Measurements from ENCODE around the gene MCC.
"Not testable (repeated sequence)": the region's sequence is repeated elsewhere in the genome, so short reads cannot be mapped to it uniquely, and the experiment has no call there.

MCC gene

DNA sequence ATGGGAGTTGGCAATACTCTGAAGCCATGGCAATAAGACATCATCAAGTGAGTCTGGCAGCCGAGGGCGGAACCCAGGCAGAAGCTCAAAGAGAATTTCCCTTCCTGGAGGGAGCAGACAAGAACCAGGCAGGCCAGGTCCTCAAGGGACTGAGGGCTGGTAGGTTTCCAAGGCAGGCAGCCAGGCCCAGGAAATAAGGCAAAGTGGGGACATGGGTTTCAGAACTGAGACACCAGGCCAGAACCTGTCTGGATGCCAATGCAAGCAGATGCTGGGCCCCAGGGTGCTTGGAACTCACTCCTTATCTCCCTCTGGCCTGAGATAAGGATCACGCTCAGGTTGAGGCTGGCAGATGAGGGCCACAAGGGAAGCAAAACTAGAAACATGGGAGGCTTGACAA lies 62.3 kb downstream of the MCC start:
- no peak for DNase-seq (ENCODE audit: low read depth)

DNA sequence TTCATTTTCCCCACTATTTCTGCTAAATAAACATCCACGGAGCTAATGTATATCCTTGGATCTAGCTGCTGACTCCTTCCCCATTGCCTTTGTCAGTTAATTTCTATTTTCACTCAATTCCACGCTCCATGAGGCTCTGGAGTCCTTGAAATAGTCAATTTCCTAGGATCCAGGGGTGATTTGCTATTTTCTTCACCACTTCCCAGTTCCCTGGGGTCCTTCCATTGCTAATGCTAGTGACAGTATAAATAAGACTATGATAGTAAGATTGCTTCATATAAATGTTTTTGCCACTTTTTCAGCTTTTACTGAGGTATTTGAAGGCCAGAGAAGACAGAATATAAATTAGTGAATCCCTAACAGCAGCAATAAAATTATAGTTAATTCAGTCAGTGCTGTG lies 66.6 kb downstream of the MCC start:
- DNase-seq (ENCODE audit: low read depth): no peak

GRCh38 chr5:113405530-113405929 lies 82.7 kb downstream of the MCC start:
- no peak for DNase-seq (ENCODE audit: low read depth)

GRCh38 chr5:113404269-113404668 lies 84.0 kb downstream of the MCC start:
- DNase-seq (ENCODE audit: low read depth): no peak

DNA sequence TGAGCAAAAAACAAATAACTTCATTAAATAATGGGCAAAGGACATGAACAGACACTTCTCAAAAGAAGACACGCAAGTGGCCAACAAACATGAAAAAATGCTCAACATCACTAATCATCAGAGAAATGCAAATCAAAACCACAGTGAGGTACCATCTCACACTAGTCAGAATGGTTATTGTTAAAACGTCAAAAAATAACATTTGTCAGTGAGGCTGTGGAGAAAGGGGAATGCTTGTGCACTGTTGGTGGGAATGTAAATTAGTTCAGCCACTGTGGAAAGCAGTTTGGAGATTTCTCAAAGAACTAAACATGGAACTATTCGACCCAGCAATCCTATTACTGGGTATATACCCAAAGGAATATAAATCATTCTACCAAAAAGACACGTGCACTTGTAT lies 90.3 kb downstream of the MCC start:
- not testable (repeated sequence) for DNase-seq (ENCODE audit: low read depth)

GRCh38 chr5:113397046-113397445 lies 91.2 kb downstream of the MCC start:
- DNase-seq (ENCODE audit: low read depth): no peak

- no peak for DNase-seq (ENCODE audit: low read depth)
These were observed 93.6 kb downstream of the MCC start for GRCh38 chr5:113394658-113395057.

DNA sequence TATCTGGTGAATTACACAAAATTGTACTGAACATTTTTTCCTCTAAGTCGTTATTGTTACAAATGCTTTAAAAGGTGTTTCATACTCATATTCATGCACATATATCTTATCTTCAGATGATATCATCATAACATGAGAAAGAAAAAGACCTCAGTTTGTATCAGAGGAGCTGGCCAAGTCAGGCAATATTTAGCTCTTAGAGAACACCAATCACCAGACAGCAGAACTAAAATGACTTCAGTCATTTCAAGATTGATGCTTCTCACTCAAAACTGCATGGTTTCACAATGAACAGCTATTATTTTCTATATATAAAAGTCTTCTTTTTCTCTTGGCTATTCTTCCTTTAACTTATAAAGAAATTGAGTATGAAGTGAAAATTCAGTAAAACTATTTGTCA lies 98.0 kb downstream of the MCC start:
- DNase-seq (ENCODE audit: low read depth): no peak

GRCh38 chr5:113389116-113389515 lies 99.1 kb downstream of the MCC start:
- no peak for DNase-seq (ENCODE audit: low read depth)

GRCh38 chr5:113387844-113388243 lies 100.4 kb downstream of the MCC start:
- no peak for DNase-seq (ENCODE audit: low read depth)

GRCh38 chr5:113384782-113385285 lies 103.4 kb downstream of the MCC start:
- no peak for DNase-seq (ENCODE audit: low read depth)

DNA sequence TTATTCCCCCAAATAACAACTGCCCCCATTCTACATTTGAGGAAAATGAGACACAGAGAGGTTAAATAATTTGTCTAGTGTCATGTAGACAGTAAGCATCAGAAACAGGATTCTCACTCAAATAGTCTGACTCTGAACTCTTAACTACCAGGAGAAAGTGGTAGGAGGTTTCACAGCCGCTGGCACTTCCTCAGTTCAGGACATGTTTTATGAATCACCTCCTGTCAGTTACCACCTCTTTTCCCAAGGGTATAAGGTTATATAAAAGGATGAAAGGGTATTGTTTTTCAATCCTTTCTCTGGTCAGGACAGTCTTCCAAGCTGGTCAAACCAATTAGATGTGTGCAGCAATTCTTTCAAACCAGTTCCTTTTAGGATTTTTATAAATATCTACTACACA lies 105.5 kb downstream of the MCC start:
- peak; percentile 14 for DNase-seq (ENCODE audit: low read depth)

GRCh38 chr5:113381791-113382190 lies 106.5 kb downstream of the MCC start:
- DNase-seq (ENCODE audit: low read depth): no peak

DNA sequence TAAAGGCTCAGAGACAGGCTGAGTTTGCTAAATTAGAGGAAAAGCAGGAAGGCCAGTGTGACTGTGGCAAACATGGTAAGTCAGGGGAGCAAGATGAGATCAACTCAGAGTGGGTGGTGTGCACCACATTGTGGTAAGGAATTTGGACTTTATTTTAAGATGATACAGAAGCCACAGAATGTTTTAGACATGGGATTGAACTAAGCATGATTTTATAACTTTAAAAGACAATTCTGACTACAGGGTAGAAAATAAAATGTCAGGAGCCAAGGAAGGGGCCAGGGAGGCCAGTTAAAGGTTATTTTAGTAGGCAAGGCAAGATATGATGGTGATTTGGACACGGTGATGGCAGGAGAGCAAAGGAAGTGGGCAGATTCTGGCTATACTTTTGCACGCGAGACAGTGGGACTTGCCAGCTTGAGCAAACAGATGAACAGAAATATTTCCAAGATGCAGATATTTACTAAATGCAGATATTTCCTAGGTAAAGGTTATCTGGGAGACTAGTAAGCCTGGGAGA lies 107.4 kb downstream of the MCC start:
- no peak for DNase-seq (ENCODE audit: low read depth)

- no peak for DNase-seq (ENCODE audit: low read depth)
These were observed 108.1 kb downstream of the MCC start for GRCh38 chr5:113379936-113380806.

- peak; percentile 63 for DNase-seq (ENCODE audit: low read depth)
These were observed 109.2 kb downstream of the MCC start for GRCh38 chr5:113378959-113379541.

DNA sequence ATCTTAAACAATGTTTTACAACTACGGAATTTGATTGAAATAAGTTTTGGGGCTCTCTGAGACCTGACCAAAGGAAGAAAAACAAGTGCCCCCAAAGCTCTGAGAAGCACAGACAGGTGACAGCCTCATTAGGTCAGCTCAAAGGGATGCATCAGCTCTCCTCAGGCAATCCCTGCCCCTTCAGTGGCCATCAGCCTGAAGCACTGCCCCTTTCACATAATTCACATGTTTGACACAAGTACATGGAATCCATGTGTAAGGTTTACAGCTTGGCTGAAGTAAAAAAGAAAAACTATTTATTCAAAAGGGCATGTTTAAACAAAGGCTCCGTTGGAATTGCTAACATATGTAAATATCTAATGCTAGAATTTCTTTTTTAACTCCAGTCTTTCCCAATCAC lies 109.7 kb downstream of the MCC start:
- no peak for DNase-seq (ENCODE audit: low read depth)

- no peak for DNase-seq (ENCODE audit: low read depth)
These were observed 110.2 kb downstream of the MCC start for GRCh38 chr5:113378081-113378480.

GRCh38 chr5:113376640-113377039 lies 111.6 kb downstream of the MCC start:
- peak; percentile 2 for DNase-seq (ENCODE audit: low read depth)

- DNase-seq (ENCODE audit: low read depth): no peak
These were observed 112.7 kb downstream of the MCC start for GRCh38 chr5:113375480-113376060.

GRCh38 chr5:113373426-113373825 lies 114.8 kb downstream of the MCC start:
- DNase-seq (ENCODE audit: low read depth): no peak

GRCh38 chr5:113371721-113372196 lies 116.5 kb downstream of the MCC start:
- no peak for DNase-seq (ENCODE audit: low read depth)

DNA sequence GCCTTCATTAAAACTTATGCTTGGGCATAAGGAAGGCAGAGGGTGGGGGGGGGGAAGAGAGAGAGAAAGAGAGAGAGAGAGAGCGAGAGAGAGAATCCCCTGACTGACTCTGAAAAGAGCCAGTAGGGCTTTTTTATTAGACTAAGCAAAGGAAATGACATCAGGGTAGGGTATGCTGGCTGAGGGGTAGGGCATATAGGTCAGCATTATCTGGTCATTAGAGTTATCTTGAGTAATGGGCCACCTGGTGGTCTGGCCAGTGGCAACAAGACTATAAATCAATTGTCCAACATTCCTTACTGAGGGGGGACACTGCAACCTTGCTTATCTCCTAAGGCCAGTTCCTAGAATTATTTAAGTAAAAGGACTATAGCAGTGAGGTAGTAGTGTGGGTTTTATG lies 120.7 kb downstream of the MCC start:
- no peak for DNase-seq (ENCODE audit: low read depth)
